GM18870 (cell line): ENCODE results near the gene PAGE5.

Source experiments
- ATAC-seq: cut with Tn5 transposase; IDR thresholded peaks from one replicate; pipeline ENCODE4 v1.9.1; 2021; ENCODE audit warnings: moderate library complexity; ENCODE audit not compliant: unreplicated experiment

Gene PAGE5, protein sequence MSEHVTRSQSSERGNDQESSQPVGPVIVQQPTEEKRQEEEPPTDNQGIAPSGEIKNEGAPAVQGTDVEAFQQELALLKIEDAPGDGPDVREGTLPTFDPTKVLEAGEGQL

GRCh38 chrX:55220119-55220794, at the start of gene PAGE5:
Gene PAGE5 (plus strand): TSS chrX:55220346. CDS start chrX:55221383, 1,037 bp downstream.
- ATAC-seq, result no peak

GRCh38 chrX:55187281-55187680, 32.9 kb upstream of the PAGE5 start:
- no peak for ATAC-seq

- no peak for ATAC-seq
Observed at GRCh38 chrX:55196688-55197087, 23.5 kb upstream of the PAGE5 start.

DNA sequence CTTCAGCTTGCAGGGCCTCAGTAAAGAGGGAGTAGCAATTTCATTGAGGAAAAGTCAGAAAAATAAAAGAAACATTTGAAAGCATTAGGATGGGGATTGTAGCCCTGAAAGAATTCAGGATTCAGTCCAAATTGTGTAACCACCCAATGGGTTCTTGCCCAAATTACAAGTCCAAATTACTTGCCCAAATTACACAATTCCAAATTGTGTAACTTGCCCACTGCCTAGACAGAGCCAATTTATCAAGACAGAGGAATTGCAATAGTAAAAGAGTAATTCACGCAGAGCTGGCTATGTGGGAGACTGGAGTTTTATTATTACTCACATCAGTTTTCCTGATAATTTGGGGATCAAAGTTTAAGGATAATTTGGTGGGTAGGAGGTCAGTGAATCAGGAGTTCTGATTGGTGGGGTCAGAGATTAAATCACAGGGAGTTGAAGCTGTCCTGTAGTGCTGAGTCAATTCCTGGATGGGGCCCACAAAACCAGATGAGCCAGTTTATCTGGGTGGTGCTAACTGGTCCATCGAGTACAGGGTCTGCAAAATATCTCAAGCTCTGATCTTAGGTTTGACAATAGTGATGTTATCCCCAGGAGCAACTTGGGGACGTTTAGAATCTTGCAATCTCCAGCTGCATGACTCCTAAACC, 18.1 kb upstream of the PAGE5 start:
- ATAC-seq, result no peak

DNA sequence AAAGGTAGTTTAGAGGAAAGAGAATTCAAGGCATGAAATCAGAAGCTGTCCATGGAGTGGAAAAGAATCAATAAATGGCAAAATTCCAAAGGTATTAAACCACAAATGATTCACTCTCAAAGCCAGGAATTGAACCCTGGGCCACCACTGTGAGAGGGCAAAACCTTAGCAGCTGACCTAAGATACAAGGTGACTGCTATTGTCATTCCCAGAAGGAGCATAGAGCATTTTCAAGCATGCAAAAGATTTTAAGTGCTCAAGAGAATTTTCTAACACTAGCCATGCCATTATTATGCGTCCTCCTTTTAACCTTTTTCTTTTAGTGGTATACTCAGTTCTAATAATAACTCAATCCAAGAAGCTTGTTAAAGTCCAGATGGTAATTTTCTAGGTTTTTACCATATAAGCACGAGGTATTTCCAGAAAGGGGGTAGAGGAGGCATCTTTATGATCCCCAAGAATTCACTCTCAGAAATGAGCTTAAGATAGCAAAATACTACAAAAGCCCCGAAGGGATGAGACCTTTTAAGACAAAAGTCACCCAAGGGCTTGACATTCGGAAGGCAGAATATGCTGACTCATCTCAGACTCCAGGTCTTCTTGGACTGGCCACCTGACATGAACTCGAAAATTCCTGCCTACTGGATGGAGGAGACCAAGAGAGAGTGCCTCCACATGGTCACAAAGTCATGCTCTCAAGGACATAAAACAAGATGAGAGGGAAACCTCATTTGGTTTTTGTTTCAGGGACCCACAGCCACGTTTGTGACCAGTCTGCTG, 13.8 kb upstream of the PAGE5 start:
- ATAC-seq, result no peak

DNA sequence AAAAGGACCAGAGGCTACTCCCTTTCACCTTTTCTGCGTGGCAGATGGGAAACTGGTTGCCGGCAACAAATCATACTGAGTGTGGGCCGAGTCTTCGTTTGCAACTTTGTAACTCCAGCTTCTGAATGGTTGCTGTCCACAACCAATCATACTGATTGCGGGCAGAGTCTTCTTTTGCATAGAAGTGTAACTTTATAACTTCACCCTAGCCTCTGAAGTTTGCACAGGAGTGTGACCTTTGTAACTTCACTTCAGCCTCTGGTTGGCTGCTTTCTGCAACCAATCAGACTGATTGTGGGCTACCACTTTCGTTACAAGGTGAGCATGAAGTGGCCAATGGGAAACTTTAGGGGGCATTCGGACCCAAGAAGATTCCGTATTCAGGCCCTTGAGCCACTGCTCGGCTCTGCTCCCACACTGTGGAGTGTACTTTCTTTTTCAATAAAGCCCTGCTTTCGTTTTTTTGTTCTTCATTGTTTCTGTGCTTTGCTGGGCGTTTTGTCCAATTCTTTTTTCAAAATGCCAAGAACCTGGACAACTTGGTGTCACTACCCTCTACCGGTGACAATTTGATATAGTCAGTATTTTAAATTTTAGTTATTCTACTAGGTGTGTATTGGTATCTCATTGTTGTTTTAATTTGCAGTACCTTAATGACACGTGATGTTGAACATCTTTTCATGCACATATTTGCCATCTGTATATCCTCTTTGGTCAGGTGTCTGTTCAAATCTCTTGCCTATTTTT, 9.0 kb upstream of the PAGE5 start:
- ATAC-seq, result no peak

GRCh38 chrX:55213381-55213780, 6.8 kb upstream of the PAGE5 start:
- no peak for ATAC-seq

DNA sequence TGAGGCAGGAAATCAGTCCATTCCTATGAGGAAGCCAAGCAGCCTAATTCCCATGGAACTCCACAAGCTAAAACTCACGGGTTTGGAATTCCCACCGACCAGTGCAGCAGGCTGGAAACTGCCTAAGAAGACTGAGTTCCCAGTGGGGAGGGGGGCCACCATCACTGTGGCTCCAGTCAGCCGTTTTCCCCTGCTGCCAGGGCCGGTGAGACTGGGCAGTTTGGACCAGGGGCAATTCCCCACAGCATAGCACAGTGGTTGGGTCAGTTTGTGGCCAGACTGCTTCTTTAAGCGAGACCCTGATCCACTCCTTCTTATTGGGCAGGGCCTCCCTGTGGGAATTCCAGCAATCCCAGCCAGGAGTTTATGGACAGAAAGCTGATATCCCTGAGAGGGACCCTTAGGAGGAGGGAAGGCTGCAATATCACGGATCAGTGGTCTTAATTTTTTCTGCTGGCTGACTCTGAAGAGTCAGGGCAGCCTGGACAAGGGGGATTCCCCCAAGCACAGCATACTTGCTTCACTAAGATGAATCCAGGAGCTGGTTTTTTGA, 20.7 kb downstream of the PAGE5 start:
- no peak for ATAC-seq

GRCh38 chrX:55253528-55253927, 33.4 kb downstream of the PAGE5 start:
- ATAC-seq, result no peak

DNA sequence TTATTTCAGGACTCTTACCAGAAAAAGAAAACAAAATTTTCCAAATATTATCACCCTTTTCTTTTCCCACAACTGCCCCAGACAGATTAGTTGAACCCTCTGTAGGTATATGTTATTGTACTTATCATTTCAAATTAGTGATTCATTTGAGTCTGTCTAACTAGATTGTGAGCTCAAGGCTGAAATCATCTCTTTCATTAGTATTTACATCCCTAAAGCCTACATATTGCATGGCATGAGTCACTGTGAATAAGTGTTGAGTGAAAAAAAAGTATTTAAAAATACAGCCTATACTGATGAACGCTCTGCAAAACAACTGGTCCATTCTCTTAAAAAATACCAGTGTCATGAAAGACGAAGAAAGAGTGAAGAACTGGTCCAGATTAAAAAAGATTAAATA, 40.7 kb downstream of the PAGE5 start:
- no peak for ATAC-seq

DNA sequence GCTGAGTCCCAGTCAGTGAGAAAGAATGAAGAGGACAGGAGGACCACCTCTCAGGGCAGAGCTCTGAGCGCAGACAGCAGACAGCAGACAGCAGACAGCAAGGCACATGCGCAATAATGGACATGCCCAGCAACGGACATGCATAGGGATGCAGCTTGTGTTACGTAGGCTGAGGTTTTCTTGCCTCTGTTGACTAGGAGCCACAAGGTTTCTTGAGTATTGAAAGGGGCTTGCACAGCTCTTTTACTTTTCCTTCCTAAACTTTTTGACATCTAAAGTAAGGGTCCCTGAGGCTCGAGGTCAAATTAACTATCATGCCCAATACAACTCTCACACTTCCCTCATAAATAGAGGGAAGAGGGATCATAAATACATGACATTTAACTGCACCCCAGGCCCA, 44.7 kb downstream of the PAGE5 start, which contains the start of gene PAGE3:
Gene PAGE3 (minus strand): TSS at position 101 of the 400 bp plus-strand sequence. CDS start 1,013 bp downstream, outside the sequence.
- ATAC-seq, result no peak
